ENCODE results near the gene CEACAM1. TPM values are rescaled to one million over a fixed set of nuclear protein-coding genes. Genes with fewer than 3 reads are reported as not detected.

CEACAM1 gene
- total and polyA plus RNA-seq, 2 of the 13 experiments (the other 11 are each of a cell fraction or from before 2014, with no cell fraction given) = 13.5 to 332 TPM

DNA sequence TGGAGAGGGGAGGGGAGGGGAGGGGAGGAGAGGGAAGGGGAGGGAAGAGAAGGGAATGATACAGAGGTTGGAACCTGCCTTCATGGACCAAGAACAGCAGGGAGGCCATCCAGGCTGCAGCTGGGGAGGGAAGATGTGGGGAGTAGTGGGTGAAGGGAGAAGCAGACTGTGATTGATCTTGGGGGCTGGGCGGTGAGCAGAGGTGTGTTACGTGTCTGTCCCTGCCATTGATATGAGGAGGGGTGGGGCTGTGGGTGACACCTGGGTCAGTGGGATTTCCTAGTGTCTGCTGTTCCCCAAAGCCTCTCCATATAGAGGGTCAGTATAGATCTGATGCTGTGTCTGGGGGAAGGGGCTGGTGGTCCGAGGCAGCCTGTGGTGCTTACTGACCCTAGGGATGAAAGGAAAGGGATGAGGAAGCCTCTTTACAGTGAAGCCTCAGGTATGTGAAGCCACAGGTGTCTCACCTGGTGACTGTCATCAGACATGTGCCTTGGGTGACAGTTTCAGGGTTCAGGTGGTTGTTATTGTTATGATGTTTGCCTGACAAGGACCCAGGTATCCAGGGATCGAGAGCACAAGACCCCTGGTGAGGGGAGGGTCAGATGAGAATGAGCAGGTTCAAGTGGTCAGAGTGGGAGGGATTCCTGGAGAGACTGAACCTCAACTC is 18.7 kb upstream of the CEACAM1 start (continued):
- no peak for TF ChIP-seq ZNF225 (CRISPR knock-in tag; IDR thresholded peaks at IDR 0.05)
- no peak for TF ChIP-seq ZNF530 (CRISPR knock-in tag; IDR thresholded peaks at IDR 0.05; ENCODE audit: low read depth)
- TF ChIP-seq SIN3B (IDR thresholded peaks at IDR 0.05; ENCODE audit: low read length) = no peak
- no peak for TF ChIP-seq PBX3 (CRISPR knock-in tag; IDR thresholded peaks at IDR 0.05; ENCODE audit: borderline replicate concordance)
- no peak for TF ChIP-seq ZNF737 (CRISPR knock-in tag; IDR thresholded peaks at IDR 0.05; ENCODE audit: borderline replicate concordance)
- TF ChIP-seq CBX1 (IDR thresholded peaks at IDR 0.05; ENCODE audit: low read depth) = no peak
- TF ChIP-seq EHMT2 (IDR thresholded peaks at IDR 0.05; ENCODE audit: borderline replicate concordance, low read depth, low read length) = no peak

DNA sequence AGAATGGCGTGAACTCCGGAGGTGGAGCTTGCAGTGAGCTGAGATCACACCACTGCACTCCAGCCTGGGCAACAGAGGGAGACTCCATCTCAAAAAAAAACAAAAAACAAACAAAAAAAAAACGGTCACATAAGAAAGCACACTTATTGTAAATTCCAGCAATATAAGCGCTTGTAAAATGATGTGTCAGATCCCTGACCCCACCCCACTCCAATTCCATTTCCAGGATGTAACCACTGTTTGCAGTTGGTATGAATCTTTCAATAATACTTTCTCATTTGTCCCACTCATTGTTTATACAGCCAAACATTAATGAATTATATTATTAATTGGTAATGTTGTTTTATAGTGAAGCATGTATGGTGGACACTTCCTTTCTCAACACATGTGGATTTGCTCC is 15.9 kb upstream of the CEACAM1 start:
- in situ Hi-C loops (cut with HindIII; ENCODE audit: extremely low pct_ligation_motif_present, low pct_unique_long_range_greater_than_20kb) = no loop called here
- Histone ChIP-seq H3K27ac (ENCODE audit: extremely low read length, insufficient read depth, low read length) (no peak overlapping the region), H3K4me2 (ENCODE audit: low read depth, low read length) (no peak overlapping the region), H3K36me3 (replicated peaks in 1 of 2; ENCODE audit: control insufficient read depth in 1 of 2, insufficient read depth in 2 of 2, low read length in 2 of 2) (no peaks in the 10 kb centered on the region), H3K79me2 (ENCODE audit: insufficient read depth, low read length) (no peaks in the 10 kb centered on the region), H4K20me1 (ENCODE audit: insufficient read depth, low read length) (no peaks in the 10 kb centered on the region), H2AFZ (ENCODE audit: low read length) (no peak overlapping the region), H3K9me3 (ENCODE audit: low read length) (no peaks in the 10 kb centered on the region; the same call in 1 of the 2 replicates), H3K4me1 (ENCODE audit: insufficient read depth, low read length) (peaks cover 53% of the 10 kb centered on the region), H3K4me3 (replicated peaks in 1 of 3; ENCODE audit: insufficient read depth in 1 of 3, low read depth in 2 of 3, low read length in 3 of 3) (no peak overlapping the region), H3K27me3 (ENCODE audit: control insufficient read depth in 1 of 2, insufficient read depth in 2 of 2, low read length in 2 of 2) (no peaks in the 10 kb centered on the region; a peak in 2 of 5 replicates), H3K9ac (ENCODE audit: insufficient read depth, low read depth, low read length) (no peak overlapping the region)
- ChIA-PET POLR2A (no interaction called here), CTCF (ENCODE audit: low intra/inter-chr PET ratio, low total read pairs) (no interaction called here)
- ATAC-seq = no peak
- 20% methylated on average over 4 of the region's 4 CpGs for WGBS (ENCODE audit: low lambda C conversion rate)
- no peak for FAIRE-seq
- no peak for DNase-seq (ENCODE audit: low spot score)
- BruUV-seq (replicated peaks) = no TSS peak
- intact Hi-C loops (cut with micrococcal nuclease; ENCODE audit: unreplicated experiment) = no loop called here
- TF ChIP-seq ARID2 (CRISPR knock-in tag; IDR thresholded peaks at IDR 0.05; ENCODE audit: borderline replicate concordance) (no peak), PCBP1 (IDR thresholded peaks at IDR 0.05; ENCODE audit: borderline replicate concordance, low read depth, low read length) (no peak), ZNF280B (CRISPR knock-in tag; IDR thresholded peaks at IDR 0.05; ENCODE audit: borderline replicate concordance) (no peak), ZNF468 (CRISPR knock-in tag; IDR thresholded peaks at IDR 0.05) (no peak), TOE1 (CRISPR knock-in tag; IDR thresholded peaks at IDR 0.05) (no peak), NONO (IDR thresholded peaks at IDR 0.05) (no peak), NONO (CRISPR knock-in tag; conservative IDR thresholded peaks at IDR 0.05) (no peak)
- TF ChIP-seq, protein P1, sequence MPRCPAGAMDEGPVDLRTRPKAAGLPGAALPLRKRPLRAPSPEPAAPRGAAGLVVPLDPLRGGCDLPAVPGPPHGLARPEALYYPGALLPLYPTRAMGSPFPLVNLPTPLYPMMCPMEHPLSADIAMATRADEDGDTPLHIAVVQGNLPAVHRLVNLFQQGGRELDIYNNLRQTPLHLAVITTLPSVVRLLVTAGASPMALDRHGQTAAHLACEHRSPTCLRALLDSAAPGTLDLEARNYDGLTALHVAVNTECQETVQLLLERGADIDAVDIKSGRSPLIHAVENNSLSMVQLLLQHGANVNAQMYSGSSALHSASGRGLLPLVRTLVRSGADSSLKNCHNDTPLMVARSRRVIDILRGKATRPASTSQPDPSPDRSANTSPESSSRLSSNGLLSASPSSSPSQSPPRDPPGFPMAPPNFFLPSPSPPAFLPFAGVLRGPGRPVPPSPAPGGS (CRISPR knock-in tag; IDR thresholded peaks at IDR 0.05) = no peak
- TF ChIP-seq, protein P2, sequence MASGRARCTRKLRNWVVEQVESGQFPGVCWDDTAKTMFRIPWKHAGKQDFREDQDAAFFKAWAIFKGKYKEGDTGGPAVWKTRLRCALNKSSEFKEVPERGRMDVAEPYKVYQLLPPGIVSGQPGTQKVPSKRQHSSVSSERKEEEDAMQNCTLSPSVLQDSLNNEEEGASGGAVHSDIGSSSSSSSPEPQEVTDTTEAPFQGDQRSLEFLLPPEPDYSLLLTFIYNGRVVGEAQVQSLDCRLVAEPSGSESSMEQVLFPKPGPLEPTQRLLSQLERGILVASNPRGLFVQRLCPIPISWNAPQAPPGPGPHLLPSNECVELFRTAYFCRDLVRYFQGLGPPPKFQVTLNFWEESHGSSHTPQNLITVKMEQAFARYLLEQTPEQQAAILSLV (CRISPR knock-in tag; IDR thresholded peaks at IDR 0.05; ENCODE audit: borderline replicate concordance) = no peak

Measured in HepG2 (cell line).